Liver (tissue), 9 donors: ENCODE results near the gene SHC3. TPM values are rescaled to one million over a fixed set of nuclear protein-coding genes. Genes with fewer than 3 reads are reported as not detected.

Experiments
- DNase-seq: peaks from one replicate; pipeline ENCODE4 v3.0.0-alpha.2; 2017; ENCODE audit warnings: low spot score
- H3K27ac ChIP-seq, 2 donors: one replicate each; pipeline ENCODE4 v1.7.0; 2013; ENCODE audit warnings: inconsistent platforms in 2 of 2, low read length in 2 of 2, control low read depth in 1 of 2, low read depth in 1 of 2, mild to moderate bottlenecking in 1 of 2
- H3K27me3 ChIP-seq, 4 donors: one replicate each; pipeline versions ENCODE4 v1.6.1 to v1.7.0; 2013; ENCODE audit warnings: low read length in 3 of 4, inconsistent platforms in 1 of 4, mild to moderate bottlenecking in 1 of 4, moderate library complexity in 1 of 4; ENCODE audit not compliant: control insufficient read depth in 4 of 4, insufficient read depth in 4 of 4
- H3K36me3 ChIP-seq, 4 donors: one replicate each; pipeline versions ENCODE4 v1.6.1 to v1.7.0; 2013; ENCODE audit warnings: low read length in 3 of 4, mild to moderate bottlenecking in 3 of 4, low read depth in 1 of 4, moderate library complexity in 1 of 4; ENCODE audit not compliant: control insufficient read depth in 4 of 4, insufficient read depth in 3 of 4
- H3K4me1 ChIP-seq, 4 donors: one replicate each; pipeline versions ENCODE4 v1.6.1 to v1.7.0; 2013; ENCODE audit warnings: low read length in 3 of 4, mild to moderate bottlenecking in 3 of 4, moderate library complexity in 1 of 4; ENCODE audit not compliant: control insufficient read depth in 4 of 4, insufficient read depth in 4 of 4
- H3K4me3 ChIP-seq, 3 donors: one replicate each; pipeline versions ENCODE4 v1.6.1 to v1.7.0; 2013; ENCODE audit warnings: low read length in 3 of 3, control low read depth in 1 of 3, low read depth in 1 of 3, mild to moderate bottlenecking in 1 of 3
- H3K9ac ChIP-seq, 2 donors: one replicate each; pipeline ENCODE4 v1.7.0; 2013; ENCODE audit warnings: low read length in 2 of 2, mild to moderate bottlenecking in 2 of 2, moderate library complexity in 2 of 2, control low read depth in 1 of 2, low read depth in 1 of 2
- H3K9me3 ChIP-seq, 4 donors: one replicate each; pipeline versions ENCODE4 v1.6.1 to v1.7.0; 2013; ENCODE audit warnings: low read length in 3 of 4; ENCODE audit not compliant: control insufficient read depth in 4 of 4
- EGR1 ChIP-seq, 2 donors: IDR thresholded peaks; 2 replicates each; pipeline ENCODE4 v1.6.1; 2016 to 2018; ENCODE audit warnings: antibody characterized with exemption in 2 of 2, low read depth in 2 of 2
- FOXA1 ChIP-seq: IDR thresholded peaks from 2 replicates; pipeline ENCODE4 v1.6.1; 2016; ENCODE audit warnings: antibody characterized with exemption
- FOXA2 ChIP-seq: IDR thresholded peaks from 2 replicates; pipeline ENCODE4 v1.6.1; 2016; ENCODE audit warnings: antibody characterized with exemption
- GABPA ChIP-seq, 2 donors: IDR thresholded peaks in 1 of 2; conservative IDR thresholded peaks in 1 of 2; 2 replicates each; pipeline ENCODE4 v1.6.1; 2016; ENCODE audit warnings: antibody characterized with exemption in 2 of 2, mild to moderate bottlenecking in 1 of 2, moderate library complexity in 1 of 2
- HNF4G ChIP-seq: IDR thresholded peaks from 2 replicates; pipeline ENCODE4 v1.6.1; 2016; ENCODE audit warnings: antibody characterized with exemption
- JUND ChIP-seq, 2 donors: IDR thresholded peaks; 2 replicates each; pipeline ENCODE4 v1.6.1; 2016; ENCODE audit warnings: antibody characterized with exemption in 2 of 2
- MAX ChIP-seq: IDR thresholded peaks from 2 replicates; pipeline ENCODE4 v1.6.1; 2016; ENCODE audit warnings: antibody characterized with exemption
- RAD21 ChIP-seq, 2 donors: IDR thresholded peaks; 2 replicates each; pipeline ENCODE4 v1.6.1; 2016; ENCODE audit warnings: antibody characterized with exemption in 2 of 2, mild to moderate bottlenecking in 2 of 2
- SP1 ChIP-seq: IDR thresholded peaks from 2 replicates; pipeline ENCODE4 v1.6.1; 2018; ENCODE audit warnings: antibody characterized with exemption, mild to moderate bottlenecking
- TAF1 ChIP-seq: conservative IDR thresholded peaks from 2 replicates; pipeline ENCODE4 v1.6.1; 2016; ENCODE audit warnings: antibody characterized with exemption, mild to moderate bottlenecking
- YY1 ChIP-seq: IDR thresholded peaks from 2 replicates; pipeline ENCODE4 v1.6.1; 2016; ENCODE audit warnings: antibody characterized with exemption, mild to moderate bottlenecking
- WGBS: extraction: QIAGEN DNeasy Blood & Tissue Kit; methylation state at CpG from one replicate; pipeline ENCODE4 v1.1.7; 2013; 5-methylcytosine and 5-hydroxymethylcytosine counted together
- polyA plus RNA-seq, 2 donors: library from polyadenylated mRNA; stranded (reverse) in 1 of 2; unstranded in 1 of 2; fragments of 200-250 nt in 1 of 2; fragments of >200 nt in 1 of 2; fragmentation: Nextera tagmentation in 1 of 2; extraction: Ambion mirVana in 1 of 2; gene quantifications; one replicate each; pipeline versions ENCODE4 v1.2.1 to v1.2.3, GENCODE V29; 2013 to 2015
- total RNA-seq, 2 donors: library from RNA; depleted of rRNA; stranded (reverse); fragments of >200 nt; gene quantifications; one replicate each; pipeline ENCODE4 v1.2.3, GENCODE V29; 2014
- TF ChIP-seq, protein P1 (sequence below): fragments of 150-350 bp; IDR thresholded peaks from 2 replicates; pipeline ENCODE4 v1.5.1; 2017; ENCODE audit warnings: improper control_type of control experiment, low read depth, low read length; ENCODE audit not compliant: missing input control
- TF ChIP-seq, protein P2 (sequence below): IDR thresholded peaks from 2 replicates; pipeline ENCODE4 v1.6.1; 2016; ENCODE audit warnings: antibody characterized with exemption
- TF ChIP-seq, protein P3 (sequence below): IDR thresholded peaks from 2 replicates; pipeline ENCODE4 v1.6.1; 2016; ENCODE audit warnings: antibody characterized with exemption
- TF ChIP-seq, protein P4 (sequence below): IDR thresholded peaks from 2 replicates; pipeline ENCODE4 v1.6.1; 2016; ENCODE audit warnings: antibody characterized with exemption, mild to moderate bottlenecking
- donor health status: healthy.
- donor health status: healthy.
- donor health status: healthy.
- donor health status: healthy.
- donor health status: healthy.

SHC3 gene
- total and polyA plus RNA-seq, 4 donors: 0.03 to 0.08 (median 0.04) TPM

DNA sequence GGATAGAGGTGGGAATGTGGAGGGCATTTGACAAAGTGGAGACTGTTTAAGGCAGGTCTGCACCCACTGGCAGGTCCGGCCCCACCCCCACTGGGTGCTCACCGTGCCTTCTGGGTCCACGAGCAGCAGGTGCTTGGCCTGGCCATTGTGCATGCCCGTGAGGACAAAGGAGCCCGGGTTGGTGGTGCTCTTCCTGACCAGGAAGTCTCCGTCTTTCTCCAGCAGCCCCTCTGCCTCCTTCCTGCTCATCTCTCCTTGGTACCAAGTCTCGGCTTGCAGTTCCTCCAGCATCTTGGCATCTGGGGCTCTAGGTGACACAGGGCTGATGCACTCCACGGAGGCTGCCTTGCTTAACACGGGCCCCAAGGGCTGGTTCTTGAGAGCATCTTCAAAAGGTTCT lies 140.7 kb downstream of the SHC3 start (continued):
- TF ChIP-seq, protein P1, sequence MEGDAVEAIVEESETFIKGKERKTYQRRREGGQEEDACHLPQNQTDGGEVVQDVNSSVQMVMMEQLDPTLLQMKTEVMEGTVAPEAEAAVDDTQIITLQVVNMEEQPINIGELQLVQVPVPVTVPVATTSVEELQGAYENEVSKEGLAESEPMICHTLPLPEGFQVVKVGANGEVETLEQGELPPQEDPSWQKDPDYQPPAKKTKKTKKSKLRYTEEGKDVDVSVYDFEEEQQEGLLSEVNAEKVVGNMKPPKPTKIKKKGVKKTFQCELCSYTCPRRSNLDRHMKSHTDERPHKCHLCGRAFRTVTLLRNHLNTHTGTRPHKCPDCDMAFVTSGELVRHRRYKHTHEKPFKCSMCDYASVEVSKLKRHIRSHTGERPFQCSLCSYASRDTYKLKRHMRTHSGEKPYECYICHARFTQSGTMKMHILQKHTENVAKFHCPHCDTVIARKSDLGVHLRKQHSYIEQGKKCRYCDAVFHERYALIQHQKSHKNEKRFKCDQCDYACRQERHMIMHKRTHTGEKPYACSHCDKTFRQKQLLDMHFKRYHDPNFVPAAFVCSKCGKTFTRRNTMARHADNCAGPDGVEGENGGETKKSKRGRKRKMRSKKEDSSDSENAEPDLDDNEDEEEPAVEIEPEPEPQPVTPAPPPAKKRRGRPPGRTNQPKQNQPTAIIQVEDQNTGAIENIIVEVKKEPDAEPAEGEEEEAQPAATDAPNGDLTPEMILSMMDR: no peak
- TF ChIP-seq JUND (IDR thresholded peaks at IDR 0.05): no peak
- no peak for TF ChIP-seq TAF1
- no peak for TF ChIP-seq SP1
- no peak for TF ChIP-seq FOXA2
- TF ChIP-seq EGR1 (IDR thresholded peaks at IDR 0.05; ENCODE audit: low read depth in 2 of 2): no peak
- TF ChIP-seq GABPA (IDR thresholded peaks at IDR 0.05 in 1 of 2, conservative IDR thresholded peaks at IDR 0.05 in 1 of 2): no peak
- TF ChIP-seq, protein P2, sequence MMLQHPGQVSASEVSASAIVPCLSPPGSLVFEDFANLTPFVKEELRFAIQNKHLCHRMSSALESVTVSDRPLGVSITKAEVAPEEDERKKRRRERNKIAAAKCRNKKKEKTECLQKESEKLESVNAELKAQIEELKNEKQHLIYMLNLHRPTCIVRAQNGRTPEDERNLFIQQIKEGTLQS: no peak

GRCh38 chr9:89037346-89037745 lies 141.3 kb downstream of the SHC3 start:
- H3K4me1 ChIP-seq: no peaks in the 10 kb centered on the region
- H3K27me3 ChIP-seq: no peaks in the 10 kb centered on the region
- no peaks in the 10 kb centered on the region for H3K9me3 ChIP-seq
- no peaks in the 10 kb centered on the region for H3K36me3 ChIP-seq
- no peak overlapping the region for H3K4me3 ChIP-seq
- DNase-seq: no peak
- H3K9ac ChIP-seq: no peak overlapping the region
- no peak overlapping the region for H3K27ac ChIP-seq
- TF ChIP-seq HNF4G (no peak), GABPA (IDR thresholded peaks at IDR 0.05 in 1 of 2, conservative IDR thresholded peaks at IDR 0.05 in 1 of 2) (no peak), FOXA1 (no peak), YY1 (no peak), FOXA2 (no peak), EGR1 (IDR thresholded peaks at IDR 0.05; ENCODE audit: low read depth in 2 of 2) (no peak)
- TF ChIP-seq, protein P3, sequence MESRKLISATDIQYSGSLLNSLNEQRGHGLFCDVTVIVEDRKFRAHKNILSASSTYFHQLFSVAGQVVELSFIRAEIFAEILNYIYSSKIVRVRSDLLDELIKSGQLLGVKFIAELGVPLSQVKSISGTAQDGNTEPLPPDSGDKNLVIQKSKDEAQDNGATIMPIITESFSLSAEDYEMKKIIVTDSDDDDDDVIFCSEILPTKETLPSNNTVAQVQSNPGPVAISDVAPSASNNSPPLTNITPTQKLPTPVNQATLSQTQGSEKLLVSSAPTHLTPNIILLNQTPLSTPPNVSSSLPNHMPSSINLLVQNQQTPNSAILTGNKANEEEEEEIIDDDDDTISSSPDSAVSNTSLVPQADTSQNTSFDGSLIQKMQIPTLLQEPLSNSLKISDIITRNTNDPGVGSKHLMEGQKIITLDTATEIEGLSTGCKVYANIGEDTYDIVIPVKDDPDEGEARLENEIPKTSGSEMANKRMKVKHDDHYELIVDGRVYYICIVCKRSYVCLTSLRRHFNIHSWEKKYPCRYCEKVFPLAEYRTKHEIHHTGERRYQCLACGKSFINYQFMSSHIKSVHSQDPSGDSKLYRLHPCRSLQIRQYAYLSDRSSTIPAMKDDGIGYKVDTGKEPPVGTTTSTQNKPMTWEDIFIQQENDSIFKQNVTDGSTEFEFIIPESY: no peak
- TF ChIP-seq, protein P4, sequence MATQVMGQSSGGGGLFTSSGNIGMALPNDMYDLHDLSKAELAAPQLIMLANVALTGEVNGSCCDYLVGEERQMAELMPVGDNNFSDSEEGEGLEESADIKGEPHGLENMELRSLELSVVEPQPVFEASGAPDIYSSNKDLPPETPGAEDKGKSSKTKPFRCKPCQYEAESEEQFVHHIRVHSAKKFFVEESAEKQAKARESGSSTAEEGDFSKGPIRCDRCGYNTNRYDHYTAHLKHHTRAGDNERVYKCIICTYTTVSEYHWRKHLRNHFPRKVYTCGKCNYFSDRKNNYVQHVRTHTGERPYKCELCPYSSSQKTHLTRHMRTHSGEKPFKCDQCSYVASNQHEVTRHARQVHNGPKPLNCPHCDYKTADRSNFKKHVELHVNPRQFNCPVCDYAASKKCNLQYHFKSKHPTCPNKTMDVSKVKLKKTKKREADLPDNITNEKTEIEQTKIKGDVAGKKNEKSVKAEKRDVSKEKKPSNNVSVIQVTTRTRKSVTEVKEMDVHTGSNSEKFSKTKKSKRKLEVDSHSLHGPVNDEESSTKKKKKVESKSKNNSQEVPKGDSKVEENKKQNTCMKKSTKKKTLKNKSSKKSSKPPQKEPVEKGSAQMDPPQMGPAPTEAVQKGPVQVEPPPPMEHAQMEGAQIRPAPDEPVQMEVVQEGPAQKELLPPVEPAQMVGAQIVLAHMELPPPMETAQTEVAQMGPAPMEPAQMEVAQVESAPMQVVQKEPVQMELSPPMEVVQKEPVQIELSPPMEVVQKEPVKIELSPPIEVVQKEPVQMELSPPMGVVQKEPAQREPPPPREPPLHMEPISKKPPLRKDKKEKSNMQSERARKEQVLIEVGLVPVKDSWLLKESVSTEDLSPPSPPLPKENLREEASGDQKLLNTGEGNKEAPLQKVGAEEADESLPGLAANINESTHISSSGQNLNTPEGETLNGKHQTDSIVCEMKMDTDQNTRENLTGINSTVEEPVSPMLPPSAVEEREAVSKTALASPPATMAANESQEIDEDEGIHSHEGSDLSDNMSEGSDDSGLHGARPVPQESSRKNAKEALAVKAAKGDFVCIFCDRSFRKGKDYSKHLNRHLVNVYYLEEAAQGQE: no peak
- WGBS: 68% methylated on average over 4 of the region's 4 CpGs

GRCh38 chr9:89036891-89037290 lies 141.7 kb downstream of the SHC3 start:
- Histone ChIP-seq H3K9me3 (peaks cover 0 to under 1% (median 0%) of the 10 kb centered on the region in 4 donors), H3K27ac (no peak overlapping the region), H3K27me3 (no peaks in the 10 kb centered on the region), H3K4me1 (no peaks in the 10 kb centered on the region), H3K4me3 (no peak overlapping the region), H3K36me3 (no peaks in the 10 kb centered on the region), H3K9ac (no peak overlapping the region)
- TF ChIP-seq, protein P2: no peak
- TF ChIP-seq, protein P1: no peak
- no peak for TF ChIP-seq FOXA2
- TF ChIP-seq MAX: peak; percentile 11
- TF ChIP-seq RAD21 (IDR thresholded peaks at IDR 0.05): no peak
- 84% methylated on average over 3 of the region's 3 CpGs for WGBS
- DNase-seq: no peak
